Measurements from ENCODE around the gene TIMP3. TPM values are rescaled to one million over a fixed set of nuclear protein-coding genes. Genes with fewer than 3 reads are reported as not detected.

TIMP3 gene
- total and polyA plus RNA-seq, 8 donors: 30.4 to 248 (median 107) TPM

DNA sequence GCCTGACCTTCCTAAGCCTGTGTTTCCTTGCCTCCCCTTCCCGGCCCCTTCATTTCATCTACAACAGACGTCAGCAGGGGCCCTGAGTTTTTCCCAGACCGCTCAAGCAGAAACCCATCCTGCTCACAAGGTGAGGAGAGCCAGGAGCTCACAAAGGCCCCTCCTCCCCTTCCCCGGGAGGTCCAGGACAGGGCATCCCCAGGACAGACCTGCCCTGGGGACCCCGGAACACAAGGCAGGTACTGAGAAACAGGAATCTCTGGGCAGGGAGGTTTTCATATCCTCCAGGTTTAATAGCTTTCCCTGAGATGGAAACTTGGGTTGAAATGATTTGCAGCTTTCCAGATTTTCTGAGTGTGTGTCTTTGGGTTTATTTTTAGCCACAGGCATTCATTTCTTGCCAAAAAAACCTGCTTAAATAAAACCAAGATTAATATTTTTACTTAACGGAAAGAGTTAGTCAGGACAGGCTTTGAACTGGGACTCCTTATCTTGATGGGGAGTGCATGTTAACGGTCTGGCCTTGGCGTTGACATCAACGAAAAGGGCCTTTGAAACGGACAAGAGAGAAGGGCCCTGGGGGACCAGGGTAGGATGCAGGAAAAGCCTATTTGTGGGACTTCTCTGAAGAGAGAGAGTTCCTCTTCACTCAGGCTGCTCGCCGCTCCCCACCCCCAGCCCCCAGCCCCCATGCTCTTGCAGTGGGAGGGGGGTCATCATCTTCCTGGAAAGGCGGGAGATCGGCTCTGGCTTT, 38.5 kb downstream of the TIMP3 start:
- H3K4me1 ChIP-seq: peaks cover 15 to 86% (median 43%) of the 10 kb centered on the region in 4 donors
- no peak overlapping the region for H3K4me3 ChIP-seq
- H3K27ac ChIP-seq: peak overlapping the region in 4 of 5 donors; percentile 3 to 72 (median 62)
- 37 to 55% (median 38%) methylated on average over 14 of the region's 14 CpGs for WGBS, 5 donors
- DNase-seq: peak in 1 of 2 donors; percentile 80
- H3K36me3 ChIP-seq: peaks cover 0 to 4% (median 0%) of the 10 kb centered on the region in 4 donors
- TF ChIP-seq POLR2A (IDR thresholded peaks at IDR 0.05) (no peak), POLR2AphosphoS5 (IDR thresholded peaks at IDR 0.05) (no peak), EP300 (IDR thresholded peaks at IDR 0.05) (no peak)
- TF ChIP-seq, protein P1, sequence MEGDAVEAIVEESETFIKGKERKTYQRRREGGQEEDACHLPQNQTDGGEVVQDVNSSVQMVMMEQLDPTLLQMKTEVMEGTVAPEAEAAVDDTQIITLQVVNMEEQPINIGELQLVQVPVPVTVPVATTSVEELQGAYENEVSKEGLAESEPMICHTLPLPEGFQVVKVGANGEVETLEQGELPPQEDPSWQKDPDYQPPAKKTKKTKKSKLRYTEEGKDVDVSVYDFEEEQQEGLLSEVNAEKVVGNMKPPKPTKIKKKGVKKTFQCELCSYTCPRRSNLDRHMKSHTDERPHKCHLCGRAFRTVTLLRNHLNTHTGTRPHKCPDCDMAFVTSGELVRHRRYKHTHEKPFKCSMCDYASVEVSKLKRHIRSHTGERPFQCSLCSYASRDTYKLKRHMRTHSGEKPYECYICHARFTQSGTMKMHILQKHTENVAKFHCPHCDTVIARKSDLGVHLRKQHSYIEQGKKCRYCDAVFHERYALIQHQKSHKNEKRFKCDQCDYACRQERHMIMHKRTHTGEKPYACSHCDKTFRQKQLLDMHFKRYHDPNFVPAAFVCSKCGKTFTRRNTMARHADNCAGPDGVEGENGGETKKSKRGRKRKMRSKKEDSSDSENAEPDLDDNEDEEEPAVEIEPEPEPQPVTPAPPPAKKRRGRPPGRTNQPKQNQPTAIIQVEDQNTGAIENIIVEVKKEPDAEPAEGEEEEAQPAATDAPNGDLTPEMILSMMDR (IDR thresholded peaks at IDR 0.05): no peak
- intact Hi-C loops (cut with DNase I; ENCODE audit: low total_unique reads): no loop called here
- H3K27me3 ChIP-seq: no peaks in the 10 kb centered on the region
- no peaks in the 10 kb centered on the region for H3K9me3 ChIP-seq

DNA sequence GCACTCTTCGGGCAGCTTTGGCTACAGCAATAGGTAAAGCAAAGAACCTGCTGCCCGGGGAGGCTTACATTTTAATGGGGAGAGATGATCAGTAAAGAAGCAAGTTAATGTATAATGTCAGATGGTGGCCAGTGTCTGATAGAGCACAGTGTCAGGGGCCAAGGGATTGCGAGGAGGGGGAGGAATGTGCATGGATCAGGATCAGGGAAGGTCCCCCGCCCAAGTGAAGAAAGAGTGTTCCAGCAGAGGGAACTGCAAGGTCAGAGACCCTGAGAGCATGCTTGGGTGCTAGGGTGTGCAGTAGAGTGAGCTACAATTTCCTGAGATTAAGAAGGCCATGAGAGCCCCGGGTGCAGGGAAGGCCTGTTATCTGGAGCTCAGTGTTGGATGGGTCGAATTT, 39.7 kb downstream of the TIMP3 start:
- 69 to 77% (median 73%) methylated on average over 6 of the region's 6 CpGs for WGBS, 5 donors
- TF ChIP-seq POLR2AphosphoS5 (IDR thresholded peaks at IDR 0.05): no peak
- TF ChIP-seq, protein P1 (IDR thresholded peaks at IDR 0.05): no peak
- no peak for TF ChIP-seq POLR2A (IDR thresholded peaks at IDR 0.05)
- no peak for TF ChIP-seq EP300 (IDR thresholded peaks at IDR 0.05)
- no peak for DNase-seq
- Histone ChIP-seq H3K4me3 (no peak overlapping the region), H3K4me1 (peaks cover 15 to 88% (median 47%) of the 10 kb centered on the region in 4 donors), H3K27me3 (no peaks in the 10 kb centered on the region), H3K27ac (peak overlapping the region in 2 of 5 donors; percentile 67 to 72), H3K36me3 (peaks cover 0 to 3% (median 0%) of the 10 kb centered on the region in 4 donors), H3K9me3 (no peaks in the 10 kb centered on the region)
- intact Hi-C loops (cut with DNase I; ENCODE audit: low total_unique reads): no loop called here

DNA sequence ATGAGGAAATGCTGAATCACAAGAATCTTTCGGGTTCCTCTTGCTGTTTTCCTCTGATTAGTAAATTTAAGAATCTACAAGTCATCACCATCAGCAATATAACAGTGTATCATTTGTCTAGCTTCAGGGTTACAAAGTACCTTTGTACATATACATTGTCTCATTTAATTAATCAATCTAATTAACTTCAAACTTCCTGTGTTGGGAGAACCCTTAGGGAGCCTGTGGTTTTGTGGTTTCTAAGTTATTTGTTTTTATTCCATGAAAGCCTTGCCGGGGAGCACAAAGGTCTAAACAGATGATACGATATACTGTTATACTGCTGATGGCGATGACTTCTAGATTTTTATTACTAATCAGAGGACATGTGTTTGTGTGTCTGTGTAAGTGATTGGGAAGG, 41.0 kb downstream of the TIMP3 start:
- H3K4me3 ChIP-seq: no peak overlapping the region
- H3K27ac ChIP-seq: no peak overlapping the region
- no peaks in the 10 kb centered on the region for H3K27me3 ChIP-seq
- peaks cover 0 to 3% (median 0%) of the 10 kb centered on the region in 4 donors for H3K36me3 ChIP-seq
- intact Hi-C loops (cut with DNase I; ENCODE audit: low total_unique reads): no loop called here
- WGBS, 5 donors: 54 to 64% (median 60%) methylated on average over 4 of the region's 4 CpGs
- TF ChIP-seq POLR2A (IDR thresholded peaks at IDR 0.05) (no peak), EP300 (IDR thresholded peaks at IDR 0.05) (no peak), POLR2AphosphoS5 (IDR thresholded peaks at IDR 0.05) (no peak)
- TF ChIP-seq, protein P1 (IDR thresholded peaks at IDR 0.05): no peak
- peaks cover 19 to 88% (median 50%) of the 10 kb centered on the region in 4 donors for H3K4me1 ChIP-seq
- no peak for DNase-seq
- no peaks in the 10 kb centered on the region for H3K9me3 ChIP-seq

DNA sequence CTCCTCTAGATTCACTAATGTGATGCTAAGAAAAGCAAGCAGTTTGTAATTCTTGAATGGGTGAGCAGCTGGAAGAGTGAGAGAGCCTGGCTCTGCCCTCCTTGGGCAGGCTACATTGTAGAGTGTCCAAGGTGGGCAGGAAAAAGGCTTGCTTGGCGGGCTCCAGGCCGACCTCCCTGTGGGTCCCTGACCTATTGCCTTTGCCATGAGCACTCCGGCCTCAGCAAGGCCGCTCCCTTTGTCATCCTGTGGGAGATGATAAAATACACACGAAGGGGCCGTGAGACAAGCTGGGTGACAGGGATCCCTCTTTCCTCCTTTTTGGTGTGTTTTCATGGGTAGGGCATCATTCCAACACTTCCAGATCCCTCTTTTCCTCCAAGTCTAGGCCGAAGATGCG, 41.8 kb downstream of the TIMP3 start:
- intact Hi-C loops (cut with DNase I; ENCODE audit: low total_unique reads): no loop called here
- Histone ChIP-seq H3K36me3 (peaks cover 0 to 3% (median 0%) of the 10 kb centered on the region in 4 donors), H3K4me3 (no peak overlapping the region), H3K4me1 (peaks cover 14 to 90% (median 43%) of the 10 kb centered on the region in 4 donors), H3K27me3 (no peaks in the 10 kb centered on the region), H3K9me3 (no peaks in the 10 kb centered on the region), H3K27ac (no peak overlapping the region)
- no peak for DNase-seq
- WGBS, 5 donors: 73 to 91% (median 84%) methylated on average over 8 of the region's 8 CpGs
- TF ChIP-seq POLR2A (IDR thresholded peaks at IDR 0.05) (no peak), EP300 (IDR thresholded peaks at IDR 0.05) (no peak), POLR2AphosphoS5 (IDR thresholded peaks at IDR 0.05) (no peak)
- TF ChIP-seq, protein P1 (IDR thresholded peaks at IDR 0.05): no peak

Data from stomach (tissue), 9 donors.